Cardiac fibroblast (primary cell): ENCODE data around the gene MTMR3.

Experiments
- DNase-seq, 2 donors: peaks; one replicate each; pipeline versions ENCODE4 v3.0.0 to v3.0.0-alpha.2; 2010; ENCODE audit warnings: low read depth in 2 of 2
- H3K4me3 ChIP-seq, 2 donors: replicated peaks in 1 of 2; 1 replicate in 1 of 2; 2 replicates in 1 of 2; pipeline ENCODE4 v1.5.1; 2011; ENCODE audit warnings: low read depth in 2 of 2, low read length in 2 of 2, mild to moderate bottlenecking in 2 of 2, moderate library complexity in 1 of 2
- CTCF ChIP-seq: IDR thresholded peaks from one replicate; pipeline ENCODE4 v1.5.1; 2011; ENCODE audit warnings: low read depth, mild to moderate bottlenecking, low read length, inconsistent platforms

Gene MTMR3

GRCh38 chr22:29932136-29932535, 49.2 kb downstream of the MTMR3 start:
- DNase-seq: no peak
- no peak for TF ChIP-seq CTCF

GRCh38 chr22:29933619-29934018, 50.6 kb downstream of the MTMR3 start:
- TF ChIP-seq CTCF: no peak
- DNase-seq: no peak
- no peak overlapping the region for H3K4me3 ChIP-seq

More at GRCh38 chr22:29932136-29932535, 49.2 kb downstream of the MTMR3 start:
- H3K4me3 ChIP-seq: no peak overlapping the region

GRCh38 chr22:29934596-29934995, 51.6 kb downstream of the MTMR3 start:
- H3K4me3 ChIP-seq: no peak overlapping the region
- DNase-seq: no peak
- TF ChIP-seq CTCF: no peak

- DNase-seq: no peak
- H3K4me3 ChIP-seq: no peak overlapping the region
- TF ChIP-seq CTCF: no peak
These were observed 53.2 kb downstream of the MTMR3 start for GRCh38 chr22:29936186-29936585.

GRCh38 chr22:29937940-29938693, 55.1 kb downstream of the MTMR3 start:
- peak in 1 of 2 donors; percentile 25 for DNase-seq

GRCh38 chr22:29940526-29940925, 57.6 kb downstream of the MTMR3 start:
- no peak overlapping the region for H3K4me3 ChIP-seq
- TF ChIP-seq CTCF: no peak
- DNase-seq: no peak

More at GRCh38 chr22:29937940-29938693, 55.1 kb downstream of the MTMR3 start:
- no peak overlapping the region for H3K4me3 ChIP-seq
- TF ChIP-seq CTCF: no peak

- DNase-seq: peak in 1 of 2 donors; percentile 5
- no peak for TF ChIP-seq CTCF
- H3K4me3 ChIP-seq: no peak overlapping the region
These were observed 61.4 kb downstream of the MTMR3 start for GRCh38 chr22:29944339-29944738.
